DND-41 (cell line): ENCODE data around the gene LYPLAL1.

Experiments used
- ATAC-seq: fragments of 200-7000 bp; cut with Tn5 transposase; 3 replicates; pipeline ENCODE4 v1.9.1; 2021; ENCODE audit warnings: low read depth; ENCODE audit not compliant: insufficient read depth
- DNase-seq: peaks from one replicate; pipeline ENCODE4 v3.0.0-alpha.2; 2020
- H2AFZ ChIP-seq: 2 replicates; pipeline ENCODE4 v1.6.0; 2012; ENCODE audit warnings: low read depth, low read length
- H3K27ac ChIP-seq: 2 replicates; pipeline ENCODE4 v1.5.1; 2012; ENCODE audit warnings: low read length, inconsistent platforms
- H3K27me3 ChIP-seq: fragments of 200-600 bp; sonication (generic); 2 replicates; pipeline ENCODE4 v1.6.0; 2012; ENCODE audit warnings: low read length, mild to moderate bottlenecking, inconsistent platforms; ENCODE audit not compliant: insufficient read depth, poor library complexity
- H3K36me3 ChIP-seq: 2 replicates; pipeline ENCODE4 v1.5.1; 2012; ENCODE audit warnings: low read length, inconsistent platforms; ENCODE audit not compliant: insufficient read depth
- H3K4me1 ChIP-seq: 2 replicates; pipeline ENCODE4 v1.5.1; 2012; ENCODE audit warnings: mild to moderate bottlenecking, low read length; ENCODE audit not compliant: insufficient read depth
- H3K4me2 ChIP-seq: 2 replicates; pipeline ENCODE4 v1.6.0; 2012; ENCODE audit warnings: mild to moderate bottlenecking, moderate library complexity, low read length, inconsistent platforms; ENCODE audit not compliant: insufficient read depth
- H3K4me3 ChIP-seq, 2 experiments: fragments of 200-600 bp in 1 of 2; shearing (Covaris generic) in 1 of 2; 2 replicates each; pipeline ENCODE4 v1.5.1; 2012 to 2016; ENCODE audit warnings: inconsistent platforms in 2 of 2, low read length in 2 of 2, mild to moderate bottlenecking in 2 of 2, low read depth in 1 of 2, moderate library complexity in 1 of 2
- H3K79me2 ChIP-seq: 2 replicates; pipeline ENCODE4 v1.6.0; 2012; ENCODE audit warnings: low read length, inconsistent platforms; ENCODE audit not compliant: insufficient read depth
- H3K9ac ChIP-seq: 2 replicates; pipeline ENCODE4 v1.6.0; 2012; ENCODE audit warnings: low read depth, mild to moderate bottlenecking, inconsistent platforms, low read length, moderate library complexity
- H3K9me3 ChIP-seq: 2 replicates; pipeline ENCODE4 v1.5.1; 2012; ENCODE audit warnings: low read length, moderate library complexity, mild to moderate bottlenecking, inconsistent platforms; ENCODE audit not compliant: insufficient read depth, severe bottlenecking
- H4K20me1 ChIP-seq: 2 replicates; pipeline ENCODE4 v1.6.0; 2012; ENCODE audit warnings: low read length; ENCODE audit not compliant: insufficient read depth
- EZH2 ChIP-seq: IDR thresholded peaks from 3 replicates; pipeline ENCODE4 v1.6.1; 2012; ENCODE audit warnings: borderline replicate concordance, low read depth, mild to moderate bottlenecking, moderate library complexity, low read length, inconsistent platforms; ENCODE audit not compliant: severe bottlenecking
- TF ChIP-seq, protein P1 (sequence below): IDR thresholded peaks from 2 replicates; pipeline ENCODE4 v1.5.1; 2012; ENCODE audit warnings: borderline replicate concordance, low read length, moderate library complexity, mild to moderate bottlenecking; ENCODE audit not compliant: poor library complexity, severe bottlenecking; ENCODE audit errors: extremely low read depth

Gene LYPLAL1

DNA sequence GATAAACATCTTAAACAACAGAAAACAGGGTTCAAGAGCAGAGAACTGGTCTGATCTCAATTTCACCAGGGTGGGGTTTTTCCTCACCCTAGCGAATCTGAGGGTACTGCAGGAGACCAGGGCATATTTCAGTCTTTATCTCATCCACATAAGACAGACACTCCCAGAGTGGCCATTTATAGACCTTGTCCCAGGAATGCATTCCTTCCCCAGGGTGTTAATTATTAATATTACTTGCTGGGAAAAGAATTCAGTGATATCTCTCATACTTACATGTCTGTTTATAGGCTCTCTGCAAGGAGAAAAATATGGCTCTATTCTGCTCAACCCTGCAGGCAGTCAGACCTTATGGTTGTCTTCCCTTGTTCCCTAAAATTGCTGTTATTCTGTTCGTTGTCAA lies 84.1 kb downstream of the LYPLAL1 start:
- H3K9me3 ChIP-seq, result peaks cover 8% of the 10 kb centered on the region
- no peak overlapping the region for H3K27ac ChIP-seq
- H3K79me2 ChIP-seq, result no peaks in the 10 kb centered on the region
- H4K20me1 ChIP-seq, result no peaks in the 10 kb centered on the region
- TF ChIP-seq, protein P1, sequence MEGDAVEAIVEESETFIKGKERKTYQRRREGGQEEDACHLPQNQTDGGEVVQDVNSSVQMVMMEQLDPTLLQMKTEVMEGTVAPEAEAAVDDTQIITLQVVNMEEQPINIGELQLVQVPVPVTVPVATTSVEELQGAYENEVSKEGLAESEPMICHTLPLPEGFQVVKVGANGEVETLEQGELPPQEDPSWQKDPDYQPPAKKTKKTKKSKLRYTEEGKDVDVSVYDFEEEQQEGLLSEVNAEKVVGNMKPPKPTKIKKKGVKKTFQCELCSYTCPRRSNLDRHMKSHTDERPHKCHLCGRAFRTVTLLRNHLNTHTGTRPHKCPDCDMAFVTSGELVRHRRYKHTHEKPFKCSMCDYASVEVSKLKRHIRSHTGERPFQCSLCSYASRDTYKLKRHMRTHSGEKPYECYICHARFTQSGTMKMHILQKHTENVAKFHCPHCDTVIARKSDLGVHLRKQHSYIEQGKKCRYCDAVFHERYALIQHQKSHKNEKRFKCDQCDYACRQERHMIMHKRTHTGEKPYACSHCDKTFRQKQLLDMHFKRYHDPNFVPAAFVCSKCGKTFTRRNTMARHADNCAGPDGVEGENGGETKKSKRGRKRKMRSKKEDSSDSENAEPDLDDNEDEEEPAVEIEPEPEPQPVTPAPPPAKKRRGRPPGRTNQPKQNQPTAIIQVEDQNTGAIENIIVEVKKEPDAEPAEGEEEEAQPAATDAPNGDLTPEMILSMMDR, result no peak
- ATAC-seq, result no peak
- no peak overlapping the region for H3K9ac ChIP-seq
- no peak overlapping the region for H3K4me2 ChIP-seq
- H2AFZ ChIP-seq, result no peak overlapping the region
- no peaks in the 10 kb centered on the region for H3K4me1 ChIP-seq
- no peaks in the 10 kb centered on the region for H3K27me3 ChIP-seq
- no peak overlapping the region for H3K4me3 ChIP-seq
- no peak for DNase-seq
- no peaks in the 10 kb centered on the region for H3K36me3 ChIP-seq

- Histone ChIP-seq H3K4me3 (no peak overlapping the region), H3K4me1 (no peaks in the 10 kb centered on the region), H3K27me3 (no peaks in the 10 kb centered on the region), H3K27ac (no peak overlapping the region), H4K20me1 (no peaks in the 10 kb centered on the region), H3K9ac (no peak overlapping the region), H3K36me3 (no peaks in the 10 kb centered on the region), H3K4me2 (no peak overlapping the region), H3K9me3 (peaks cover 8% of the 10 kb centered on the region), H3K79me2 (no peaks in the 10 kb centered on the region), H2AFZ (no peak overlapping the region)
- no peak for TF ChIP-seq EZH2
- TF ChIP-seq, protein P1, result no peak
- no peak for ATAC-seq
- no peak for DNase-seq
Measured at GRCh38 chr1:219261454-219261853, 87.8 kb downstream of the LYPLAL1 start.
